HG03432 (cell line): ENCODE data around the gene PCMTD2.
A peak's percentile ranks its signal among the peaks of the same experiment; 100 is the strongest.

Source experiments
- ATAC-seq: cut with Tn5 transposase; IDR thresholded peaks from one replicate; pipeline ENCODE4 v1.9.1; 2021; ENCODE audit warnings: mild to moderate bottlenecking, moderate library complexity; ENCODE audit not compliant: unreplicated experiment

PCMTD2 gene

DNA sequence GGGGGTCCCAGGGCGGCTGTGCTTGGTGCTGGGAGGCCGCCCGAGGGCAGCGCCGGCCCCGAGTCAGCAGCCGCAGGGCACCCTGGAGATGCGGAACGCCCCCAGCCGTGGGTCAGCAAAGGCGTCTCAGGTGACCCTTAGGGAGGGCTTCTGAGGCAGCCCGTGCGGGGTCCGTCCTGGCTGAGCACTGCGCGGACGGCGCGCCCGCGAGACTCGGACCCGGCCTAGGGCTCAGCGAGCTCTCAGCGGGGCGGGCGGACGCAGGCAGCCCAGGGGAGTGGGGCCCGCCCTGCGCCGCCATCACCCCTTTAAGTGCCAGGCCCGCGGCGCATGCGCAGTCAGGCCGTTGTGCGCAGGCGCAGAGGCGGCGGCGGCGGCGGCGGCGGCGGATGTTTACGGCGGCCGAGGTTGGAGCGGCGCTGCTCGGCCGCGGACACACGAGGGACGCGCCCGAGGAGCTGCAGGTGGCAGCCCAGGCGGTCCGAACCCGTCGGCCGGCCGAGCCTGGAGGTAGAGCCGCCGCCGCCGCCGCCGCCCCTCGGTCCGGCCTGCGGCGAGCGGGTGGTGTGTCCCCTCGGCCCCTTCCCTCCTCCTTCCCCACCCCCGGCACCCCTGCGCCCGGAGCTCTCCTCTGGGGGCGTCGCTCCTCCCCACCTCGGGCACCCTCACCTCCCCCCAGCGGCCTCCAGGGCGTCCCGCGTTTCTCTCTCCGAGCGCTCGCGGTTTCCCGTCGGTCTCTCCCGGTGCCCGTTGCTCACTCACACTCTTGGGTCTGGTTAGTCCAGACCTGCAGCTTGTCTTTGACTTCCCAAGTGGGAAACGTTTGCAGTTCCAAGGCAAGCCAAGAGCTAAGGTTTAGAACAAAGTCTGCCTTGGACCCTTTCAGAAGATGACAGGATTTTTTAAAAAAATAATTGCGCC lies at the start of gene PCMTD2:
TSS of gene PCMTD2 (plus strand) at position 388 of the 921 bp plus-strand sequence. CDS start 4,218 bp downstream, outside the sequence.
- peak; percentile 91 for ATAC-seq

DNA sequence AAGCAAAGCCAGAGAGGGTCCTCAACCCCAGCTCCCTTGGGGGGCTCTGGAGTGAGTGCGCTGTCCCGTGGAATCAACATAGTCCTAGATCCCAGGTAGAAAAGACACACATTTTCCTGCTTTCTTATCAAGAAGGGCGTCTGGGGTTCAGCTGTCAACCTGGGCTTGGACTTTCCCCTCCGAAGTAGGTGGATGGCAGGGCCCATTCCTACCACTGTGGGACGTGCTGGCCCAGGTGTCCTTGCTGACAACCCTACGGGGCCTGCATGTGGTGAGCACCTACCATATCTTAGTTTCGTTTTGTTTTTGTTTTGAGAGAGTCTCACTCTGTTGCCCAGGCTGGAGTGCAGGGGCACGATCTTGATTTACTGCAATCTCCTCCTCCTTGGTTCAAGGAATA lies 48.9 kb upstream of the PCMTD2 start:
- no peak for ATAC-seq

DNA sequence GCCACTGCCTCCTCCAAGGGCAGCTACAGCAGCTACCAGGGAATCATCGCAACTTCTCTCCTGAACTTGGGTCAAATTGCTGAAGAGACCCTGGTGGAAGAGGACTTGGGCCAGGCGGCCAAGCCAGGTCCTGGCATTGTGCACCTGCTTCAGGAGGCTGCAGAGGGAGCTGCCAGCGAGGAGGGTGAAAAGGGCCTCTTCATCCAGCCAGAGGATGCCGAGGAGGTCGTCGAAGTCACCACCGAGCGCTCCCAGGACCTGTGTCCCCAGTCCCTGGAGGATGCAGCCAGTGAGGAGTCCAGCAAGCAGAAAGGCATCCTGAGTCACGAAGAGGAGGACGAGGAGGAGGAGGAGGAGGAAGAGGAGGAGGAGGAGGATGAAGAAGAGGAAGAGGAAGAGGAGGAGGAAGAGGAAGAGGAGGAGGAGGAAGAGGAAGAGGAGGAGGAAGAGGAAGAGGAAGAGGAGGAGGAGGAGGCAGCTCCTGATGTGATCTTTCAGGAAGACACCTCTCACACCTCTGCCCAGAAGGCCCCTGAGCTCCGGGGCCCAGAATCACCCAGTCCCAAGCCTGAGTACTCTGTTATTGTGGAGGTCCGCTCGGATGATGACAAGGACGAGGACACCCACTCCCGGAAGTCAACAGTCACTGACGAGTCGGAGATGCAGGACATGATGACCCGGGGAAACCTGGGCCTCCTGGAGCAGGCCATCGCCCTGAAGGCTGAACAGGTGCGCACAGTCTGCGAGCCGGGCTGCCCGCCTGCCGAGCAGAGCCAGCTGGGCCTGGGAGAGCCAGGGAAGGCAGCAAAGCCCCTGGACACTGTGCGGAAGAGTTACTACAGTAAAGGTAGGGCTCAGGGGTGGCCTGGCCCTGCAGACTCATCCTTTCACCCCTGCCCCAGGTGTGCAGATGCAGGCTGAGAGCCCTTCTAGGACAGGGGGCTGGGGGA lies 47.6 kb upstream of the PCMTD2 start:
- no peak for ATAC-seq

DNA sequence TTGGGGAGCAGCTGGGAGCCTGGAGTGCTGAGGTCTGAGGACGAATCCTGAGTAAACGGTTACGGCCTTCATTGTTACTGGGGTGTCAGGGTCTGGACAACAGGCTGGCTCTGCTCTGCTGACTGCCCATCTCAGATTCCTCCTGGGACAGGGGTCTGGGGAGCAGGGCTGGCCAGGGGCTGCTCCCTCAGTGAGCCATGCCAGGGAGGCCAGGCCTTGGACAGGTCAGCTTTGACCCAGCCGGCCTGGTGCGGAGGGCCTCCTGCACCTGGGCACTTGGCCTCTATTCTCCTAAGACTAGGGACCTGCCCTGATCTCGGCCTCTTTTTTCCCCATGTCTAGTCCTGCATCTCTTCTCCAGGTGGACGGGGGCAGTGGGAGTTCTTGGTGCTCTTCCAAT lies 46.4 kb upstream of the PCMTD2 start:
- no peak for ATAC-seq

DNA sequence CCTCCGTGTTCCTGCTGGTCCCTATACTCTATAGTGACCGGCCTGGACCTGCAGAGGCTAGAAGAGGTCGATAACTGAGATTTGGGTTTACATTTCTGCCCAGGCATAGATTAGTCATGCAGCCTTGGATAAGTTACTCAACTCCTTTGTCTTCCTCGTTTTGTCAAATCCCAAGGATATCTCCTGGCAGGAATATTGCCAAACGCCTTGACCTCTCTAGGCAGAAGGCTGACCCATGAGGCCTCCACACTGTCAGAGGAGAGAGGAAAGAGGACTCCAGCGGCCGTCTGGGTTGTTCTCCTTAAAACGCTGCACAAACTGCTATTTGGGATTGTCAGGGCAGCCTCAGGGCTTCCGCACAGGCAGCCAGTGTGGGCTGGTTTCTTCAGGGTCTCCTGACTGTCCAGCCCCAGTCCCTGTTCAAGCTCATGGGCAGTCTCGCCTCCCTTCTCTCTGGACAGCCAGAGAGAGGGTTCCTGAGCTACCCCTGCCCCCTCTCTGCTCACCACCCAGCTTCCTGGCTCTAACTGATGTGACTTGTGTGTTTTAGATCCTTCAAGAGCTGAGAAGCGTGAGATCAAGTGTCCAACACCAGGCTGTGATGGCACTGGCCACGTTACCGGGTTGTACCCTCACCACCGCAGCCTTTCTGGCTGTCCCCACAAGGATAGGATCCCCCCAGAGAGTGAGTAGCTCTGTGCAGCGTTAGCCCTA lies 44.7 kb upstream of the PCMTD2 start:
- ATAC-seq = no peak

DNA sequence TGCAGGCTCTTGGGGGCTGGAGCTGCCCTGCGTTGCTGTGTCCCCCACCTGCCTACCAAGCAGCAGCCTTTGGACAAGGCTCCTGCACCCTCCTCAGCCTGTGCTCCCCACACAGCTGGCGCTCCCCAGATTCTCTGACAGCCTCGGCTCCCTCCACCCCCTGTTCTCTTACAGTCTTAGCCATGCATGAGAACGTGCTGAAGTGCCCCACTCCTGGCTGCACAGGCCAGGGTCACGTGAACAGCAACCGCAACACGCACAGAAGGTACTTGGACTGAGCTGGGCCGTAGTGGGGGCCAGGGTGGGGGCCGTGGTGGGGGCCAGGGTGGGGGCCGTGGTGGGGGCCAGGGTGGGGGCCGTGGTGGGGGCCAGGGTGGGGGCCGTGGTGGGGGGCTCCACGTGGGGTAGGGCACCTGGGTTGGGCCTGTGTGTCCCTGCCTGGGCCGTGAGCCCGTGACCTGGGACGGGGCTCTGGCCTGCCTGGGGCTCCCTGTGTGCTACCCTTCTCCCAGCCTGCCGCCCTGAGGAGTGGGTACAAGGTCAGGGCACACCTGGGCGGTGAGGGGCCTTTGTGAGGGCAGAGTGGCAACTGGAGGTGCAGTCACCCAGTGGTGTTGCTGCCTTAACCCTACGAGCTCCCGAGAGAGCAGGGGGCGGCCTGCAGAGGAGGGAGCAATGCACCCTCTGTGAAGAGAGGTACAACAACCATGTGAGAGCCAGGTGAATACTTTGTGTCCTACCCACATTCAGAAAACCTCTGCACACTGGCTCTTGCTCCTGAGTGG lies 43.5 kb upstream of the PCMTD2 start:
- ATAC-seq = no peak

DNA sequence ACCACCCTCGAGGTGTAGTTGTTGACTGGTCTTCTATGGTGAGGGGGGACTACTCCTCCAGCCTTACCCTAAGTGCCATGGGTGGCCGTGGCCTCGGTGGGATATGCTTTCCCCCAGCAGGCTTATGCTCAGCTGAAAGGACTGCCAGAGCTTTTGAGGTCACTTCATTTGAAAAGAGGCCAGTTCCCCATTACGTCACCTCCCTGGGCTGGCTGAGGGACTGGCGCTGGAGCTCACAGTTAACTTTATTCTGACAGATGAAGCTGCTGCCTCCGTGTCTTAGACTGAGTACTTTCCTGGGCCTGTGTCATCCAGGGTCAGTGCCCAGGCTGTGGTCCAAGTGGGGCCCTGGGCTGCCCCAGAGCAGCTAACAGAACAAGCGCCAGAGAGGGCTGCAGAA lies 42.8 kb upstream of the PCMTD2 start:
- no peak for ATAC-seq

DNA sequence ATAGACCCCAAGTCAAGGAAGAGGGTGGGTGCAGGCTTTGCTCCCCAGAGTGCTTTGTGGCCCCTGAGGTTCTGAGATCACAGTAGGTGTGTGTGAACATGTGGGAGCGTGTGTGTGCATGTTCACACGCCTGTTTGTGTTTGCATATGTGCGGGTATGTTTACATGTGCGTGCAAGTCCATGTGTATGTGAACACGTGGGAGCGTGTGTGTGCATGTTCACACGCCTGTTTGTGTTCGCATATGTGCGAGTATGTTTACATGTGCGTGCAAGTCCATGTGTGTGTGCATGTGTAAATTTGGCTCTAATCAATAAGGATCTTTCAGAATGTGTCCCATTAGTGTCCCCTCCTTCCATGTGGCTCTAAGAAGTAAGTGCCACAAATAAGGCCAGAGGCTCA lies 41.4 kb upstream of the PCMTD2 start:
- ATAC-seq = no peak

DNA sequence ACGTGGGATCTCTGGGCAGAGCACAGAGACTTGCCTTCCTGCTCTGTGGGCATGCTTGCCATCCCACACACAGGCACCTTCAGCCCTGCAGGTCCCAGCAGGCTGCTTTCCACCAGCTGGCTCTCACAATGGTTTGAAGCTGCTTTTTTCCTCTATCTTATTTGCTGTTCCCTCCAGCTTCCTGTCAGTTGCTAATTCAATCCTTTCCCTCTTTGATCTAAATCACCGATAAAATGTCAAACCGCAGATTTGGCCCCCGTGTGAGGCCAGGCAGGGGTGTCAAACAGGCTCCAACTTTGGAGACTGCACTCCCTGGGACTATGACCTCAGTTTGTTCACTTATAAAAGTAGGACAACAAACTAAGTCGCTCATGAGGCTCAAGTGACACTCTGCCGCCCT lies 40.6 kb upstream of the PCMTD2 start:
- ATAC-seq = no peak

DNA sequence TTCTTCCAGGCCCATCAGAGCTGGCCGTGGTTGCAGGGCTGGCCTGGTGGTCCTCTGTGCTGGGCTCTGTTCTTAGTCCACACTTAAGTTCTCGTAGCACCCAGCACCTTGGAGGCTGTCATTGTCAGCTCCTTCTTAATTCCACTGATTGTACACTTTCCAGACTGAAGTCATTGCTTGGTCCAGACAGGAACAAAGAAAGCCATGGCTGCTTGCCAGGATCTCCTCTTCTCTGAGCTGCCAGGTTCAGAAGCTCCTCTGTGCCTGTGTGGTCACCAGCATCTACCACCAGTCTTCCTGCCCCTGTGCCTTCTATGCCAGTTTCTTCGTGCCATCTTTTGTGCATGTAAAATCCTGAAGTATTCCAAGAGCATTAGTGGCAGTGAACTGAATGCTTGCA lies 39.5 kb upstream of the PCMTD2 start:
- no peak for ATAC-seq

DNA sequence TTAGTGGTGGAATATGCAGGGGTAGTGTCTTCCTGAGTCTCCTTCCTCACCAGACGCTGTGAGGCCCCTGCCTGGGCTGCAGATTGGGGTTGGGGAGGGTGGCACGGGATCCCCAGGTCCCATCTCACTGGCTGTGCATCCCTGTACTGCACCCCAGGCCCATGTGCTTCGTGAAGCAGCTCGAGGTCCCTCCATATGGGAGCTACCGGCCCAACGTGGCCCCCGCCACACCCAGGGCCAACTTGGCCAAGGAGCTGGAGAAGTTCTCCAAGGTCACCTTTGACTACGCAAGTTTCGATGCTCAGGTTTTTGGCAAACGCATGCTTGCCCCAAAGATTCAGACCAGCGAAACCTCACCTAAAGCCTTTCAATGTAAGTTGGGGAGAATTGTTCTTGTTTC lies 38.6 kb upstream of the PCMTD2 start:
- ATAC-seq = no peak

DNA sequence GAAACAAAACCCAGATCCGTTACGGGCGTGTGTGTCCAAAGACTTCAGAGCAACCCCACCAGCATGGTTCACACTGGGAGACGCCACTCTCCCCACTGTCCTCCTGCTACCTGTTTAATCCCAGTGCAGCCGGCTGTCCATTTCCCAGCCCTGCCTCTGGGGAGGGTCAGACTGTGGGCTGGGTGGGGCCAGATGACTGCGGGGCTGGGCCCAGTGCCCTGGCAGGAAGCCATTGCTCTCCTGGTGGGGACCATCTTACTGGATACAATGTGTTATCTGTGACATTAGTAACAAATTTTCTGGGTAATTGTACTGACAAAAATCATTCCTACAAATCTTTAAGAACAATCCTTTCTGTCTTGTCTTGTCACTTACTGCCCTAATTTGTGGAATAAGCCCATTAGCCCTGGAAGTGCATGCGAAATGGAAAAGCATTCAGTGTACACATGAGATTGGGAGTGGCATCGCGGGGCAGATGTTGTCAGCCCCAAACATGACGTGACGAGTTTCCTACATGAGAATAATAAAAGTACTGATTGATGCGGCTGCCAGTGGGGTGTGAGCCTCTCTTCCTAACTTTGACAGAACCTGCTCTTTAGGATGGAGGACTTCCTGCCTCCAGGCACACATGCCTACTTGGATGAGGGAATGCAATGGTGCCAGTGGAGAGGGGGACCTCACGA lies 37.9 kb upstream of the PCMTD2 start:
- ATAC-seq = no peak

DNA sequence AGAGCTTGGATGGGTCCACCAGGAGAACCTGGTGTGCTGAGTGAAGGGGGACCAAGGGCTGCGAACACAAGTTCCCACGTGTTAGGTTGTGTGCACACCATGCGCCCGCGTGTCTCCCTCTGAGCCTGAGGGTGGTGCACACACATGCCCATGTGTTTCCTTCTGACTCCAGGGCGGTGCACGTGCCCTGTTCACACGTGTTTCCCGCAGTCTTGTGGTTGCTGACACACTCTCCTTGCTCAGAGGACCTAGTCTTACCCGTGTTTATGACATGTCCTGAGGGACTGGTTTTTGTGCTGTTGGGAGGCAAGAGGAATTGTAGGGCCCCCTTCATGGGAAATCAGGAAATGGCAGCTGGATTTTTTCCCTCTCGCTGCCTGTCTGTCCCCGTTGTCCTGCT lies 36.3 kb upstream of the PCMTD2 start:
- no peak for ATAC-seq

DNA sequence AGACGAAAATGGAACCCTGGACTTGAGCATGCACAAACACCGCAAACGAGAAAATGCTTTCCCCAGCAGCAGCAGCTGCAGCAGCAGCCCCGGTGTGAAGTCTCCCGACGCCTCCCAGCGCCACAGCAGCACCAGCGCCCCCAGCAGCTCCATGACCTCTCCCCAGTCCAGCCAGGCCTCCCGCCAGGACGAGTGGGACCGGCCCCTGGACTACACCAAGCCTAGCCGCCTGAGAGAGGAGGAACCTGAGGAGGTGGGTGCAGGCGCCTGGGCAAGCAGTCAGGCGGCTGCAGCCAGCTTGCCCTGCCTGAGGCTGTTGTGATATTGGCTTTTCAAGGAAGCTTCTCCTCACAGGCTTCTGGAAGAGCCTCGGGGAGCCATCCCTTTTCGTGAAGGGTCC lies 35.8 kb upstream of the PCMTD2 start:
- no peak for ATAC-seq

DNA sequence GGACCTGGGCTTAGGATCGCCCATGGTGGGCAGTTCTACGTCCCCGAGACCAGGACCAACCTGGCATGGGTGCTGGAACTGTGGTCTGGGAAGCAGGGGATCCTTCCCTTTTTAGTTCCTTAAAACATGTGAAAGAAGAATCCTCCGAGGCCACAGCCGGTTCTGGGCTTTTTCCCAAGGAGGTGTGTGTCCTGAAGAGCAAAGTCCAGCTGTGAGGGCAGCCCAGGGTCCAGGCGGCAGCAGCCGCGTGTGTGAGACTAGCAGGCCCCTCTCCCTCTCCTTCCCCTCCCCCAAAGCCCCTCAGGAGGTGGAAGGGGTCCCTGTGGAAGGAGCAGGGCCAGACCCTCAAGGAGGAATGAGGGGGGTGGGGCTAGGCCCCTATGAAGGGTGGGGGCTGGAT lies 35.1 kb upstream of the PCMTD2 start:
- no peak for ATAC-seq

DNA sequence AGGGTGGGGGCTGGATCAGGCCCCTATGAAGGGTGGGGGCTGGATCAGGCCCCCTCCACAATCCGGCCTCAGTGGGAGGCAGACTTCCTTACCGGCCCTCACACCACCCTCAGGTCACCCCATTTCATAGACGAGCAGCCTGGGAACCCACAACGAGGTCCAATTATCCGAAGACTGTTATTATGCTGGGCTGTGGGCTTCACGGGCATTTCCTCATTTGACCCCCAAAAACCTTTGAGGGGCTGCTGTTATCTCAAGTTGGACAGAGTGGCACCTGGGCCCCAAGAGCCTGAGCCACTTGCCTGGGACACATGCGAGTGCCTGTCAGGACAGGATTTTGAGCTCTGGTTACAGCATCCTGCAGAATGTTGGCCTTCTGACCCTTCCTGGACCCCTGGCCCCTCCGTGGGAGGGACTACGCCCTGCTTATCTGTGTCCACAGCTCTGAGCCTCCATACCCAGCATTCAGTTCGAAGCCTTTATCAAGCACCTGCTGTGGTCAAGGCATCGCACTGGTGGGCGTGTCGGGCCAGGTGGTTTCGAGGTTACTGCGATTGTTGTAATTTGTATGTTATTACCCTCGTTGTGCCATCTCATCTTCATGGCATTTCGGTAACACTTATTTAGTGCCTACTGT lies 34.5 kb upstream of the PCMTD2 start:
- ATAC-seq = no peak

DNA sequence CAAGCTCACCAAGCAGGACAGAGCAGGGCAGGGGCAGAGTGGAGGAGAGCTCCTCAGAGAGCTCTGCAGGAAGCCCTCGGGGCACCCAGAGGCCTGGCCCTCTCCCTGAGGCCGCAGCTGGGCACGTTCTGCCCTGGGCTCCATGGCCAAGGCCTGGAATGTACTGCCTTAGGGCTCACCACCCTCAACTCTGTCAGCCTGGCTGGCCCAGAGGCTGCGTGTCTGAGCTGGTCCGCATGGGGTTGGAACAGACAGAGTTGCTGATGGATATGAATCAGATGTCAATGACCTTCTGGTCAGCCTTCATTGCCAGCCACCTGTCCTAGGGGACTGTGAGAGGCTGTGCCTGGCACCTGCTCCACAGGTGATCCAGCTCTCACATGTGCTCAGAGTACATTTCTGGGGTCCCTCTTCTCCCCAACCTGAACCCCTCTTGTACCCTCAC lies 33.2 kb upstream of the PCMTD2 start:
- ATAC-seq = no peak

DNA sequence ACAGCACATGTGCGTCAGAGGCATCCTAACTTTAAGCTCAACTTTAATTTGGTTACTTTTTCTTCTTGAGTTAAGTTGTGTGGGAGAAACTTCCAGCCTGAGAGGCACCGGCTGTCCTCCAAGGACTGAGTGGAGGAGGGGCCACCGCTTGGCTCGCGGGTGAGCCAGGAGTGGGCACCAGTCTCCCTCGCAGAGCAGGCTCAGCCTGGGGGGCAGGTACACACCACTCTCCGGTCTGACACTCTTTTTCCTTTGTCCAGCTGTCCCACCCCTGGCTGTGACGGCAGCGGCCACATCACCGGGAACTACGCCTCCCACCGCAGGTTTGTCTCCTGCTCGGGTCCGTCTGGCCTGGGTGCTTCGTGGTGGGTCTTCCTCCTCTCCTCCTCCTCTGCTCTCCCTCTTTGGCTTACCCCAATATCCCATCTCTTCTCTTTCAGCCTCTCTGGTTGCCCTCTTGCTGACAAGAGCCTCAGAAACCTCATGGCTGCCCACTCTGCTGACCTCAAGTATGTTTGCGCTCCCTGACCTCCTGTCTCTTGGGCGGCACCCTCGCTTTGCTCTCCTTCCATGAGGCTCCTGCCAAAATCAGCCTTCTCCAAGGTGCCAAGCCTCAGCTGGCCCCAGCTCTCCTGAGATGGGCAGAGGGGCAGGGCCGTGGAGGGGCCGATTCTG lies 32.6 kb upstream of the PCMTD2 start:
- ATAC-seq = no peak
